Measurements from ENCODE around the gene WDR90. TPM values are rescaled to one million over a fixed set of nuclear protein-coding genes. Genes with fewer than 3 reads are reported as not detected.
A peak's percentile ranks its signal among the peaks of the same experiment; 100 is the strongest.

WDR90 gene
- total RNA-seq, 1 experiment from 2014 or later, result 57.8 TPM

GRCh38 chr16:643050-643368 is 6.2 kb upstream of the WDR90 start:
- Mint-ChIP-seq H3K27me3 (ENCODE audit: insufficient read depth, unreplicated experiment) (no peaks in the 10 kb centered on the region), H3K4me1 (ENCODE audit: low read depth, unreplicated experiment) (no peaks in the 10 kb centered on the region), H3K27ac (ENCODE audit: unreplicated experiment) (no peak overlapping the region), H3K36me3 (ENCODE audit: insufficient read depth, unreplicated experiment) (peaks cover 18% of the 10 kb centered on the region), H3K9me3 (ENCODE audit: unreplicated experiment) (no peaks in the 10 kb centered on the region), H3K4me3 (ENCODE audit: unreplicated experiment) (peak overlapping the region; percentile 75)
- intact Hi-C loops (cut with micrococcal nuclease; ENCODE audit: unreplicated experiment), result no loop called here
- POLR2A ChIA-PET, result no interaction called here
- TF ChIP-seq CTCF (IDR thresholded peaks at IDR 0.05; ENCODE audit: insufficient read depth in 1 of 2, low read depth in 1 of 2, low read length in 1 of 2, severe bottlenecking in 1 of 2, unreplicated experiment in 1 of 2), result no peak
- H3K4me1 ChIP-seq, result peaks cover 6% of the 10 kb centered on the region
- no peaks in the 10 kb centered on the region for H3K9me3 ChIP-seq
- peak overlapping the region; percentile 85 for H3K4me3 ChIP-seq (ENCODE audit: low read depth, low read length)
- CTCF ChIA-PET, result no interaction called here
- no peaks in the 10 kb centered on the region for H3K27me3 ChIP-seq (replicated peaks; ENCODE audit: control insufficient read depth, insufficient read depth, low read length)
- no peak for DNase-seq
- no TSS peak for BruUV-seq (replicated peaks)
- H3K36me3 ChIP-seq (ENCODE audit: control insufficient read depth, insufficient read depth, low read length), result no peaks in the 10 kb centered on the region; the same call in 1 of the 2 replicates

GRCh38 chr16:644556-644955 is 4.6 kb upstream of the WDR90 start:
- Histone ChIP-seq H3K4me1 (peaks cover 11% of the 10 kb centered on the region), H3K9me3 (no peaks in the 10 kb centered on the region), H3K4me3 (ENCODE audit: low read depth, low read length) (no peak overlapping the region), H3K36me3 (ENCODE audit: control insufficient read depth, insufficient read depth, low read length) (no peaks in the 10 kb centered on the region; the same call in 1 of the 2 replicates), H3K27me3 (replicated peaks; ENCODE audit: control insufficient read depth, insufficient read depth, low read length) (no peaks in the 10 kb centered on the region)
- no TSS peak for BruUV-seq (replicated peaks)
- Mint-ChIP-seq H3K27ac (ENCODE audit: unreplicated experiment) (no peak overlapping the region), H3K36me3 (ENCODE audit: insufficient read depth, unreplicated experiment) (peaks cover 25% of the 10 kb centered on the region), H3K9me3 (ENCODE audit: unreplicated experiment) (no peaks in the 10 kb centered on the region), H3K4me1 (ENCODE audit: low read depth, unreplicated experiment) (no peaks in the 10 kb centered on the region), H3K4me3 (ENCODE audit: unreplicated experiment) (peak overlapping the region; percentile 24), H3K27me3 (ENCODE audit: insufficient read depth, unreplicated experiment) (no peaks in the 10 kb centered on the region)
- intact Hi-C loops (cut with micrococcal nuclease; ENCODE audit: unreplicated experiment), result no loop called here
- no peak for TF ChIP-seq CTCF (IDR thresholded peaks at IDR 0.05; ENCODE audit: insufficient read depth in 1 of 2, low read depth in 1 of 2, low read length in 1 of 2, severe bottlenecking in 1 of 2, unreplicated experiment in 1 of 2)
- no peak for DNase-seq
- CTCF ChIA-PET, result no interaction called here
- POLR2A ChIA-PET, result no interaction called here

- no TSS peak for BruUV-seq (replicated peaks)
- Histone ChIP-seq H3K4me3 (ENCODE audit: low read depth, low read length) (no peak overlapping the region), H3K36me3 (ENCODE audit: control insufficient read depth, insufficient read depth, low read length) (no peaks in the 10 kb centered on the region; the same call in 1 of the 2 replicates), H3K4me1 (peaks cover 17% of the 10 kb centered on the region), H3K27me3 (replicated peaks; ENCODE audit: control insufficient read depth, insufficient read depth, low read length) (no peaks in the 10 kb centered on the region), H3K9me3 (no peaks in the 10 kb centered on the region)
- intact Hi-C loops (cut with micrococcal nuclease; ENCODE audit: unreplicated experiment), result no loop called here
- Mint-ChIP-seq H3K27me3 (ENCODE audit: insufficient read depth, unreplicated experiment) (no peaks in the 10 kb centered on the region), H3K4me3 (ENCODE audit: unreplicated experiment) (no peak overlapping the region), H3K27ac (ENCODE audit: unreplicated experiment) (no peak overlapping the region), H3K9me3 (ENCODE audit: unreplicated experiment) (no peaks in the 10 kb centered on the region), H3K36me3 (ENCODE audit: insufficient read depth, unreplicated experiment) (peaks cover 25% of the 10 kb centered on the region), H3K4me1 (ENCODE audit: low read depth, unreplicated experiment) (no peaks in the 10 kb centered on the region)
- no peak for TF ChIP-seq CTCF (IDR thresholded peaks at IDR 0.05; ENCODE audit: insufficient read depth in 1 of 2, low read depth in 1 of 2, low read length in 1 of 2, severe bottlenecking in 1 of 2, unreplicated experiment in 1 of 2)
- ChIA-PET CTCF (no interaction called here), POLR2A (no interaction called here)
- no peak for DNase-seq
These were observed 3.1 kb upstream of the WDR90 start for GRCh38 chr16:645852-646678.

All from Caco-2 (cell line).